NOMO-1 treated with DMSO at 0.1 percent for 48 hours (cell line): ENCODE results near the gene SORL1.
A peak's percentile ranks its signal among the peaks of the same experiment; 100 is the strongest.

Experiments used
- DNase-seq: peaks from one replicate; lab custom pipeline; 2025; ENCODE audit not compliant: unreplicated experiment; lab: John Stamatoyannopoulos, UW

SORL1 gene

GRCh38 chr11:121530257-121530656 lies 78.1 kb downstream of the SORL1 start:
- no peak for DNase-seq

- no peak for DNase-seq
Observed at GRCh38 chr11:121533601-121534000, 81.5 kb downstream of the SORL1 start.

- DNase-seq = no peak
Observed at GRCh38 chr11:121534131-121535093, 82.3 kb downstream of the SORL1 start.

- no peak for DNase-seq
Observed at GRCh38 chr11:121535129-121535796, 83.1 kb downstream of the SORL1 start.

GRCh38 chr11:121536126-121536525 lies 84.0 kb downstream of the SORL1 start:
- no peak for DNase-seq

- DNase-seq = no peak
Observed at GRCh38 chr11:121538054-121538453, 85.9 kb downstream of the SORL1 start.

GRCh38 chr11:121539000-121539399 lies 86.9 kb downstream of the SORL1 start:
- no peak for DNase-seq

- DNase-seq = no peak
Observed at GRCh38 chr11:121540627-121541026, 88.5 kb downstream of the SORL1 start.

- no peak for DNase-seq
Observed at GRCh38 chr11:121543836-121544380, 91.8 kb downstream of the SORL1 start.

- DNase-seq = no peak
Observed at GRCh38 chr11:121544956-121545355, 92.8 kb downstream of the SORL1 start.

GRCh38 chr11:121547574-121547973 lies 95.5 kb downstream of the SORL1 start:
- DNase-seq = no peak

GRCh38 chr11:121550247-121551030 lies 98.3 kb downstream of the SORL1 start:
- peak; percentile 38 for DNase-seq

GRCh38 chr11:121551463-121551862 lies 99.3 kb downstream of the SORL1 start:
- DNase-seq = no peak

GRCh38 chr11:121552154-121552553 lies 100.0 kb downstream of the SORL1 start:
- no peak for DNase-seq

GRCh38 chr11:121552644-121553043 lies 100.5 kb downstream of the SORL1 start:
- no peak for DNase-seq

GRCh38 chr11:121553389-121553788 lies 101.3 kb downstream of the SORL1 start:
- DNase-seq = no peak

- DNase-seq = no peak
Observed at GRCh38 chr11:121553806-121554205, 101.7 kb downstream of the SORL1 start.

GRCh38 chr11:121554552-121554951 lies 102.4 kb downstream of the SORL1 start:
- DNase-seq = no peak

- no peak for DNase-seq
Observed at GRCh38 chr11:121555121-121555520, 103.0 kb downstream of the SORL1 start.

- DNase-seq = no peak
Observed at GRCh38 chr11:121556937-121557336, 104.8 kb downstream of the SORL1 start.

GRCh38 chr11:121557348-121557747 lies 105.2 kb downstream of the SORL1 start:
- peak; percentile 40 for DNase-seq
